ENCODE results near the gene DENND6B.

DENND6B gene

DNA sequence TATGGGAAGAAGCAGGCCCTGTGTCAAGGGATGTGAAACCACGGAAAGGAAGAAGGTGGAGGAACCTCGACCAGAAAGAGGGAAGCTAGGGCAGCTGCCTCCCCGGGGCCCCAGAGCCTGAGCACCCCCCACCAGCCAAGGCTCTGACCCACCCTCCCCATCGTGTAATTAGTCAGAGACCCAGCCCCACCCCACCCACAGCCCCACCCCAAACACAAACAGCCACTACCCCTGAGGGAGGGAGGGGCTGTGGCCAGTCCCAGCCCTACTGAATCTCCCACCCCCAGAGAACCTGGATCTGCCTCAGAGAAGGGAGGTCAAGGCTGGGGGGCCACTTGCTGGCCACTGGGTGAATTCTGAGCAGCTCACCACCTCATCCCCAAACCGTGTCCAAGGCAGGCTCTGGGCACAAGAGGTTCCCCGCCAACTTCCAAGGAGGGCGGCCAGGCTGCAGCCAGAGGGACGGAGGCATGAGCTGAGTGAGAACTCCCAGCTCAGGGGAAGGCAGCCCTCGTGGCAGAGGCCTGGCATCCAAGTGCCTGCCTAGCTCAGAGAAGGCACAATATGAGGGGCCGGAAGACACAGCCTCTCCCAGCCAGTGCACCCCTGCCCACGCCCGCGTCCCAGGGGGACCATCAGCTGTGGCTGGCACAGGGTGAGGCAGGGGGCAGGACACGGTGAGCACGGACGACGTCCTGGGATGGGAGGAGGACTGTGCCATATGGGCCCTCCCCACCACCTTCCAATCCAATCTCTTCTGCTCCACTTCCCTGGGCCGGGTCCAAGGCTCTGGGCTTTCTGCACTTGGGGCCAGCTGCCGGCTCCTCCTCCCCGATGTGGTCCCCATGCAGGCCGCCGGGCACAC, 22.1 kb downstream of the DENND6B start:
- no peak for DNase-seq (ENCODE audit: low read depth)

DNA sequence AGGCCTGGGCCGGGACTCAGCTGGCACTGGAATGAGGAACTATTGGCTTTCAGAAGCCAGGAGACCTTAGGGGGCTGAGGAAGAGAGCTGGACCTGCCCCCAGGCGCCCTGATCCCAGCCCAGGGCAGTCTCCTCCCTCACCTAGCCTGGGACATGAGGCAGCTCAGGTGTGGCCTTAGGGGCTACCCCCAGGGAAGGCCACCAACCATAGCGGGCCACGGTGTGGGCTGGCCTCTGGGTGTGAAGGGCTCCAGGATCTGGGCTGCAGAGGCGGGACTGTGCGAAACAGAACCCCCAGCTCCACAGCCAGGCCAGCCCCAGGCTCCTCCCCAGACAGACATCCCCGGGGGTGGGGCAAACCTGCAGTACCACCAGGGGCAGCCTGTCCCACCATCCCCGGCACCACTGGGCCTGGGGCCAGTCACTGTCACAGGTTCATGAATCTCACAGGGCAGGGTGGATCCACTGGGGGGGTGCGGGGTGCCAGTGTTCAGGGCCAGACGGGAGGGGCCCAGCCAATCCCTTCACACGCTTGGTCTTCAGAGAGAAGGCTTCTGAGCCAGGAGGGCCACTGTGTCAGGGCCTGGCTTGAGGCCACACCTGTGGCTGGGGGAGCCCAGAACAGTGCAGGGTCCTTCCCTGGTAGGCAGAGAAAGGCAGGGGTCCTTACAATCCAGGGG, 22.8 kb downstream of the DENND6B start:
- no peak for DNase-seq (ENCODE audit: low read depth)

- DNase-seq (ENCODE audit: low read depth): no peak
Measured at GRCh38 chr22:50303515-50303847, 23.3 kb downstream of the DENND6B start.

GRCh38 chr22:50302564-50302963, 24.2 kb downstream of the DENND6B start:
- DNase-seq (ENCODE audit: low read depth): no peak

GRCh38 chr22:50302041-50302541, 24.7 kb downstream of the DENND6B start:
- DNase-seq (ENCODE audit: low read depth): no peak

- DNase-seq (ENCODE audit: low read depth): no peak
Measured at GRCh38 chr22:50301581-50301991, 25.2 kb downstream of the DENND6B start.

- no peak for DNase-seq (ENCODE audit: low read depth)
Measured at GRCh38 chr22:50300620-50301257, 26.1 kb downstream of the DENND6B start.

- DNase-seq (ENCODE audit: low read depth): no peak
Measured at GRCh38 chr22:50299785-50300619, 26.8 kb downstream of the DENND6B start.

DNA sequence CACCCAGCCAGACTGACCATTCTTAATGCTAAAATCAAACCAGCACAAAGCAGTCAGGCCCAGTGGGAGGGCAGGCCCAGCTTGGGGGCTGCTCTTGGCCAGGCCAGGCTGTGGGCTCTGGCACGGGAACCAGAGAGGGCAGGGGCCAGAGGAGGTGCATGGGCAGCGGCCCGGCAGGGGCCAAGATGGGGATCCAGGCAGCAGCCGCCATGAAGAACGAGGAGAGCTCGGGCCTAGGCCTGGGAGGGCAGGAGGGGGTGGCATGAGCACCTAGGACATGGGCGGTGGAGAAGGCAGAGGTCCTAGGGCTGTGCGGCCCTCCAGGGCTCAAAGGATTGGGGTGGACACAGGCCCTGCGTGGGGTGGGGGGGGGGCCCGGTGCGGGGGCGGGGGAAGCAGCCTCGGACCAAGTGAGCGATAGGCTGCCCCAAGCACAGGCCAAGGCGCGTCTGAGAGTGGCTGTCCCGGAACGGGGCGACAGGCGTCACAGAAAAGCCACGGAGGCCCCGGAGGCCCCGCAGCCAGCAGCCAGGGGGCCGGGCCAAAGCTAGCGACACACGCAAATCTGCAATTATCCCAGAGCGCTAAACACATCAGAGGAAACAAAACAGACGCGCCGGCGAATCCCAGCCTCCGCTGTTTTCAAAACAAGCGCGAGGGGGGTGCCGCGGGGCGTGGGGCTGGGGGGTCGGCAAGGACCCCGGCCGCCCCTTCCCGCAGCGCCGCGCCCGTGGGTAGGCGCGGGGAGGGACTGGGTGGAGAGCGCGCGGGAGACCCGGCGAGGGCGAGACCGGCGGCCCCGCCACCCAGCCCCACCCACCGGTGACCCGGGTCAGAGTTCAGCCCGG, 27.7 kb downstream of the DENND6B start:
- no peak for DNase-seq (ENCODE audit: low read depth)

- no peak for DNase-seq (ENCODE audit: low read depth)
Measured at GRCh38 chr22:50298266-50298637, 28.6 kb downstream of the DENND6B start.

- DNase-seq (ENCODE audit: low read depth): no peak
Measured at GRCh38 chr22:50297510-50298265, 29.1 kb downstream of the DENND6B start.

- no peak for DNase-seq (ENCODE audit: low read depth)
Measured at GRCh38 chr22:50296658-50297490, 29.9 kb downstream of the DENND6B start.

DNA sequence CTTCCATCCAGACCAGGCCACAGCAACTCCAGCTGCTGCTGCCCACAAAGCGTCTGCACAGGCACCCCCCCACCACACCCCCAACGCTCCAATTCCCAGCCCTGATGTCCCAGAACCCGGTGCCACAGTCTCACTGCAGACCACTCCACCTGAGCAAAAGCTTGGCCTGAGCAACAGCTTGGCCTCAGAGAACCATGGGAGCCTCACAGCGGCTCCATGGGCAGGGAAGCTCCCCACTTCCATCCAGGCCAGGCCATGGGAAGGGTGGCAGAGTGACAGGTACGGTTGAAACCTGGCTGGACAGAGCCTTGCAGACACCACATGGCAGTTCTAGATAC, 32.5 kb downstream of the DENND6B start:
- no peak for DNase-seq (ENCODE audit: low read depth)

DNA sequence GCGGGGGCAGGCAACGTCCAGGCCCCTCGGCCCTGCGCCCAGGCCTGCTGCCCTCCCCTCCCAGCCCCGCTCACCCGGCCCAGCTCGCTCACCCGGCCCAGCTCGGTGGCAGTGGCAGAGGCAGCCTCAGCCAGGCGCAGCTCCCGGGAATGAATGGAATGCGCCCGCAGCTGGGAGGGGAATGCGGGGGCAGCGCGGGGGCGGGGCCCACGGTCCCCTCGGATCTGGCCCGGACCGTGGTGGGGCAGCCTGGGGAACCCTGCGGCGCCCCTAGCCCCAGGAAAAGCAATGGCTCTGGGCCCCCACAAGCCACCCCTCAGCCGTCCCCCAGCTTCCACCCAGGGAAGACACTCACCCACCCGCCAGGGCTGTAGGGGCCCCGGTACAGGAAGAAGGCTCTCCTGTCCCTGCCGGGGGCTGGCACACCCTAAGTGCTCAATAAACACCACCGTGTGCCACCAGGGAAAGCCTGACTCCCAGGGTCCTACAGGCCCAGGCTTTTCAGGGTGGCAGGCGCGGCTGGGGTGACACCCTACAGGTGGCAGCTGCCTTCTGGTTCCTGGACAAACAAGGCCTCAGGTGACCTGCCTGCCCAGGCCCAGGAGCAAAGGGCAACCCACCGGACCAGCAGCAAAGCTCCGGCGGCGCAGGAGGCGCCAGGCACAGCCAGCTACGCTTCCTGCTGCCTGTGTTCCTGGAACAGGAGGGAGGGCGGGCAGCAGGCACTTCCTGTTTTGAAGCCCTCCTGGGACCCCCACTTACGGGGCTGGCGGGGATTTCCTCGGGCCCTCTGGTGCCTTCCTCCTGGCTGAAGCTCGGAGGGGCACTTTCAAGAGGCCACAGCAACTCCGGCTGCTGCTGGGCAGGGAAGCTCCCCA, 33.1 kb downstream of the DENND6B start:
- DNase-seq (ENCODE audit: low read depth): no peak

DNA sequence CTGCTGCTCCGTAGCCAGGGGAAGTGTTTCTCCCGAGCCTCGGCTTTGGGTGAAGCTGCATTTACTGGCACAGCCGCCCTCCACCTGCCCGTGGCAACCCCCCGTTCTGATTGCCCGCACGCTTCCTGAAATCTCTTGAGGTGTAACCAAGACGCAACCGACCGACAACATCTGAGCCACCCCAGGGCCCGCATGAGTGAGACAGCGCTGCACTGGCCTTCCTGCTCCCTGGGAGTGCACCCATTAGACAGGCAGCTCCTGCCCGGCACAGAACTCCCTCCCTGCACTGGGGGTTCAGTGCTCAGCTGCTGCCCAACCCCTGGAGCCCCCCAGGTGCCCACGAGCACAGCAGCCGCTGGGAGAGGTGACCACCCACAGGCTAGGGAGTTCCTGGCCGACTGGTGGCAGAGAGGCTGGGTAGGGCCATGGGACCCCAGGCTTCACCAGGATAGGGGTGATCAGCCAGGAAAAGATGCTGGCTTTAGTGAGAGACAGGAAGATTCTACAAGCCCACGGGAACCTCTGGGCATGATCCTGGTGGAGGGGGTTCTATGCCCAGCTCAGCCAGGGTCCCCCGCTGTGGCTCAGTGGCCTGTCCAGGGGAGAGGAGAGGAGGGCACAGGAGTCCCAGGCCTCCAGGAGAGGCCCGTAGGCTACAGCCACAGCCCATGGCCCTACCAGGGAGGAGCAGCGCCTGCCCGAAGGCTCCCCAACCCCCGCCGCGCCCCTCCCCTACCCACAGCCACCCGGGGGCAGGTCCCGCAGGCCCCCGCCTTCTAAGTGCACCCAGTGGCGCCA, 34.0 kb downstream of the DENND6B start:
- DNase-seq (ENCODE audit: low read depth): no peak

DNA sequence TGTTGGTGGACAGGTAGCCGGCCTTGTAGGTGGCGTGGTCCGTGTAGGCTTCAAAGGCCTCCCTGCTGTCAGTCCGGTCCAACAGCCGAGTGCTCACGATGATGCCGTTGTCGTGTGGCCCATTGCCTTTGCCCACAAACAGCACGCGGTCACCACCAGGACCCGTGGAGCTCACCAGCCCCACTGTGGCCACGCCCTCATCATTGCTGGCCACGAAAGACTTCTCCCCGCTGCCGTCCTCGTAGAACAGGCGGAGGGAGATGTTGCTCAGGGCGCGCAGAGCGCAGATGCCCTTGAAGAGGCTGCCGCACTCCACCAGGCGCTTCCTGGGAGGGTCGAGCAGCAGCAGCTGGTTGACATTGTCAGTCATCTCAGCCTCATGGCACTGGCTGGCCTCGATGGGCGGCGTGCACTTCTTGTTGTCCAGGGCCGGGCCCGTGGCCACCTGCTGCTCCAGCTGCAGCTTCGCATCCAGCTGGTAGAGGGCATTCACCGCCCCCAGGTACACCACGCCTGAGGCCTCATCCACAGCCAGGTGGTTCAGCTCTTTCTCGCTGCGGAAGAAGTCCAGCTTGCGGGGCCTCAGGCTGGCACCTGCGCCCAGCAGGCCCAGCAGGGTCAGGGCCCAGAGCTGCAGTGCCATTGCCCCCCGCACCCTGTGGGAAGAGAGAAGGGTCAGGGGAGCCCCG, 36.7 kb downstream of the DENND6B start:
- no peak for DNase-seq (ENCODE audit: low read depth)

Data from stimulated activated CD8-positive, alpha-beta memory T cell treated with anti-CD3 and anti-CD28 coated beads, Interleukin-4, amount 100 ng/mL, for 24 hours (primary cell).